Colonic mucosa (tissue), 4 donors: ENCODE measurements around the gene PCDHGA3. TPM values are rescaled to one million over a fixed set of nuclear protein-coding genes. Genes with fewer than 3 reads are reported as not detected.
"Not testable (repeated sequence)": the region's sequence is repeated elsewhere in the genome, so short reads cannot be mapped to it uniquely, and the experiment has no call there.

Experiments used
- DNase-seq: peaks from one replicate; pipeline ENCODE4 v3.0.0-alpha.2; 2020
- H3K27ac ChIP-seq: fragments of 200-600 bp; one replicate; pipeline ENCODE4 v1.8.0; 2021
- H3K27me3 ChIP-seq: fragments of 200-600 bp; one replicate; pipeline ENCODE4 v1.8.0; 2021
- H3K36me3 ChIP-seq: fragments of 200-600 bp; one replicate; pipeline ENCODE4 v1.8.0; 2021
- H3K4me1 ChIP-seq: fragments of 200-600 bp; one replicate; pipeline ENCODE4 v1.8.0; 2021; ENCODE audit warnings: mild to moderate bottlenecking
- H3K4me3 ChIP-seq: fragments of 200-600 bp; one replicate; pipeline ENCODE4 v1.8.0; 2021
- H3K9ac ChIP-seq, 2 donors: one replicate each; pipeline ENCODE4 v1.7.0; 2013; ENCODE audit warnings: control low read depth in 2 of 2, low read depth in 2 of 2, low read length in 2 of 2
- H3K9me3 ChIP-seq: fragments of 200-600 bp; one replicate; pipeline ENCODE4 v1.8.0; 2021
- intact Hi-C: fragments of 100-400 bp; cut with DNase I; formaldehyde crosslinking; loops from one replicate; pipeline ENCODE4 v1.14.1; 2022
- total RNA-seq, 2 donors: library from RNA; stranded (reverse); fragmentation: NEBNext Ultra II Directional in 1 of 2; extraction: Animal tissue kit (Norgen Biotek cat#: 25700) in 1 of 2; gene quantifications; one replicate each; pipeline ENCODE4 v1.2.1, GENCODE V29; 2021
- TF ChIP-seq, protein P1 (sequence below): fragments of 200-600 bp; IDR thresholded peaks from one replicate; pipeline ENCODE4 v1.8.0; 2022; ENCODE audit warnings: antibody characterized with exemption, mild to moderate bottlenecking
- donor health status: healthy.
- donor health status: DM: no; HTN: no; CAD: no.
- donor health status: DM: no; HTN: no; CAD: no.

PCDHGA3 gene
- total RNA-seq, 2 donors from 2014 or later = 0.10 to 0.21 TPM

DNA sequence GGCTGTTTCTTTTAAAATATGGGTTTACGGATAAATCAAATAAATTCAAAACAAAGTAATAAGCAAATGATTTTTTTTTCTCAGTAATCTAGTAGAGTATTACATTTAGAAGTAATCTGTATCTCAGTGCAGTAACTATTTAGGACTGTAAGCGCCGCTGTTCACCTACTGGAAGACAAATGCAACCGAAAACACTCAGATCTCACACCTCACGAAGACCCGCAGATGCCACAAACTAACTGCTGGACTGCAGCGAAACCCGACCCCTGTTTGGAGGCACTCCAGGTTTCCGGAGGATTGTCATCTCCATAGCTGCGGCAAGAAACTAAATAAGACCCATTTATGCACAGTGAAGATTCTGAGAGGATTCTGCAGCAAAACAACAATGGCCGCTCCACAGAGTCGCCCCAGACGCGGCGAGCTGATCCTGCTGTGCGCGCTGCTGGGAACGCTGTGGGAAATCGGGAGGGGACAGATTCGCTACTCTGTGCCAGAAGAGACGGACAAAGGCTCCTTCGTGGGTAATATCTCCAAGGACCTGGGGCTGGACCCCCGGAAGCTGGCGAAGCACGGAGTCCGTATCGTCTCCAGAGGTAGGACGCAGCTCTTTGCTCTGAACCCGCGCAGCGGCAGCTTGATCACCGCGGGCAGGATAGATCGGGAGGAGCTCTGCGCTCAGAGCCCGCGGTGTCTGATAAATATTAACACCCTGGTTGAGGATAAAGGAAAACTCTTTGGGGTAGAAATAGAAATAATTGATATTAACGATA lies 49.0 kb downstream of the PCDHGA3 start, which contains the start of gene PCDHGA8:
PCDHGA8 (plus strand) TSS at position 205 of the 770 bp plus-strand sequence; CDS start at position 386, 181 bp downstream.
- intact Hi-C loops = no loop called here

DNA sequence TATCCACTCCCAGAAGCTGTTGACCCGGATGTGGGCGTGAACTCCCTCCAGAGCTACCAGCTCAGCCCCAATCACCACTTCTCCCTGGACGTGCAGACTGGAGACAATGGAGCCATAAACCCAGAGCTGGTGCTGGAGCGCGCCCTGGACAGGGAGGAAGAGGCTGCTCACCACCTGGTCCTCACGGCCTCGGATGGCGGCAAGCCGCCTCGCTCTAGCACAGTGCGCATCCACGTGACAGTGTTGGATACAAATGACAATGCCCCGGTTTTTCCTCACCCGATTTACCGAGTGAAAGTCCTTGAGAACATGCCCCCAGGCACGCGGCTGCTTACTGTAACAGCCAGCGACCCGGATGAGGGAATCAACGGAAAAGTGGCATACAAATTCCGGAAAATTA lies 49.6 kb downstream of the PCDHGA3 start:
- Histone ChIP-seq H3K36me3 (no peaks in the 10 kb centered on the region), H3K27ac (no peak overlapping the region), H3K9me3 (no peaks in the 10 kb centered on the region), H3K27me3 (no peaks in the 10 kb centered on the region), H3K9ac (no peak overlapping the region), H3K4me1 (no peaks in the 10 kb centered on the region), H3K4me3 (no peak overlapping the region)
- TF ChIP-seq, protein P1, sequence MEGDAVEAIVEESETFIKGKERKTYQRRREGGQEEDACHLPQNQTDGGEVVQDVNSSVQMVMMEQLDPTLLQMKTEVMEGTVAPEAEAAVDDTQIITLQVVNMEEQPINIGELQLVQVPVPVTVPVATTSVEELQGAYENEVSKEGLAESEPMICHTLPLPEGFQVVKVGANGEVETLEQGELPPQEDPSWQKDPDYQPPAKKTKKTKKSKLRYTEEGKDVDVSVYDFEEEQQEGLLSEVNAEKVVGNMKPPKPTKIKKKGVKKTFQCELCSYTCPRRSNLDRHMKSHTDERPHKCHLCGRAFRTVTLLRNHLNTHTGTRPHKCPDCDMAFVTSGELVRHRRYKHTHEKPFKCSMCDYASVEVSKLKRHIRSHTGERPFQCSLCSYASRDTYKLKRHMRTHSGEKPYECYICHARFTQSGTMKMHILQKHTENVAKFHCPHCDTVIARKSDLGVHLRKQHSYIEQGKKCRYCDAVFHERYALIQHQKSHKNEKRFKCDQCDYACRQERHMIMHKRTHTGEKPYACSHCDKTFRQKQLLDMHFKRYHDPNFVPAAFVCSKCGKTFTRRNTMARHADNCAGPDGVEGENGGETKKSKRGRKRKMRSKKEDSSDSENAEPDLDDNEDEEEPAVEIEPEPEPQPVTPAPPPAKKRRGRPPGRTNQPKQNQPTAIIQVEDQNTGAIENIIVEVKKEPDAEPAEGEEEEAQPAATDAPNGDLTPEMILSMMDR = no peak
- intact Hi-C loops = no loop called here
- no peak for DNase-seq

More for the DNA sequence above, 49.0 kb downstream of the PCDHGA3 start, which contains the start of gene PCDHGA8:
- no peaks in the 10 kb centered on the region for H3K36me3 ChIP-seq
- no peak for DNase-seq
- H3K9ac ChIP-seq = no peak within 1 kb of the TSS
- TF ChIP-seq, protein P1 = no peak
- H3K9me3 ChIP-seq = no peaks in the 10 kb centered on the region
- H3K4me1 ChIP-seq = no peaks in the 10 kb centered on the region
- H3K27ac ChIP-seq = no peak within 1 kb of the TSS
- H3K4me3 ChIP-seq = no peak within 1 kb of the TSS
- no peaks in the 10 kb centered on the region for H3K27me3 ChIP-seq

DNA sequence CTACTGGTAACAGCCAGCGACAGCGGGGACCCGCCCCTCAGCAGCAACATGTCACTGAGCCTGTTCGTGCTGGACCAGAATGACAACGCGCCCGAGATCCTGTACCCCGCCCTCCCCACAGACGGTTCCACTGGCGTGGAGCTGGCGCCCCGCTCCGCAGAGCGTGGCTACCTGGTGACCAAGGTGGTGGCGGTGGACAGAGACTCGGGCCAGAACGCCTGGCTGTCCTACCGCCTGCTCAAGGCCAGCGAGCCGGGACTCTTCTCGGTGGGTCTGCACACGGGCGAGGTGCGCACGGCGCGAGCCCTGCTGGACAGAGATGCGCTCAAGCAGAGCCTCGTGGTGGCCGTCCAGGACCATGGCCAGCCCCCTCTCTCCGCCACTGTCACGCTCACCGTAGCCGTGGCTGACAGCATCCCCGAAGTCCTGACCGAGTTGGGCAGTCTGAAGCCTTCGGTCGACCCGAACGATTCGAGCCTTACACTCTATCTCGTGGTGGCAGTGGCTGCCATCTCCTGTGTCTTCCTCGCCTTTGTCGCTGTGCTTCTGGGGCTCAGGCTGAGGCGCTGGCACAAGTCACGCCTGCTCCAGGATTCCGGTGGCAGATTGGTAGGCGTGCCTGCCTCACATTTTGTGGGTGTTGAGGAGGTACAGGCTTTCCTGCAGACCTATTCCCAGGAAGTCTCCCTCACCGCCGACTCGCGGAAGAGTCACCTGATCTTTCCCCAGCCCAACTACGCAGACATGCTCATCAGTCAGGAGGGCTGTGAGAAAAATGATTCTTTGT lies 51.0 kb downstream of the PCDHGA3 start:
- intact Hi-C loops = not testable (repeated sequence)

More for the DNA sequence above, 51.0 kb downstream of the PCDHGA3 start:
- not testable (repeated sequence) for H3K27ac ChIP-seq, H3K27me3 ChIP-seq, DNase-seq, H3K36me3 ChIP-seq, H3K9ac ChIP-seq, H3K4me3 ChIP-seq, H3K4me1 ChIP-seq, H3K9me3 ChIP-seq

Other genes with a start within 250 kb of the PCDHGA3 start
- 1 to 10 TPM in 1 of 2 donors, under 1 TPM in 1; 0.40 to 1.6 TPM for gene PCDHB2, start 249.2 kb upstream of the PCDHGA3 start, total RNA-seq
- gene PCDHB3, start 243.4 kb upstream of the PCDHGA3 start, total RNA-seq = 1 to 10 TPM in 1 of 2 donors, under 1 TPM in 1; 0.40 to 1.5 TPM
- under 1 TPM; 0.17 to 0.96 TPM for gene PCDHB4, start 222.0 kb upstream of the PCDHGA3 start, total RNA-seq
- under 1 TPM; 0.10 to 0.66 TPM for gene PCDHB5, start 208.6 kb upstream of the PCDHGA3 start, total RNA-seq
- gene PCDHB6, start 193.8 kb upstream of the PCDHGA3 start, total RNA-seq = under 1 TPM; 0.11 to 0.15 TPM
- under 1 TPM; 0.15 to 0.40 TPM for gene PCDHB7, start 171.2 kb upstream of the PCDHGA3 start, total RNA-seq
- under 1 TPM; 0.25 to 0.40 TPM for gene PCDHB8, start 166.0 kb upstream of the PCDHGA3 start, total RNA-seq
- gene PCDHB16, start 161.4 kb upstream of the PCDHGA3 start, total RNA-seq = under 1 TPM; 0.17 to 0.53 TPM
- under 1 TPM; 0.47 to 0.53 TPM for gene PCDHB9, start 156.7 kb upstream of the PCDHGA3 start, total RNA-seq
- 1 to 10 TPM in 1 of 2 donors, under 1 TPM in 1; 0.17 to 1.1 TPM for gene PCDHB10, start 151.5 kb upstream of the PCDHGA3 start, total RNA-seq
- gene PCDHB11, start 144.2 kb upstream of the PCDHGA3 start, total RNA-seq = 1 to 10 TPM in 1 of 2 donors, under 1 TPM in 1; 0.59 to 2.2 TPM
- under 1 TPM; 0.40 to 0.56 TPM for gene PCDHB12, start 135.1 kb upstream of the PCDHGA3 start, total RNA-seq
- 1 to 10 TPM in 1 of 2 donors, under 1 TPM in 1; 0.40 to 1.3 TPM for gene PCDHB13, start 129.9 kb upstream of the PCDHGA3 start, total RNA-seq
- 1 to 10 TPM in 1 of 2 donors, under 1 TPM in 1; 0.62 to 1.8 TPM for gene PCDHB14, start 120.5 kb upstream of the PCDHGA3 start, total RNA-seq
- gene PCDHB15, start 98.4 kb upstream of the PCDHGA3 start, total RNA-seq = 1 to 10 TPM in 1 of 2 donors, under 1 TPM in 1; 0.27 to 1.8 TPM
- 1 to 10 TPM in 1 of 2 donors, under 1 TPM in 1; 0.21 to 1.1 TPM for gene SLC25A2, start 39.8 kb upstream of the PCDHGA3 start, total RNA-seq
- 10 to 100 TPM; 49.3 to 70.2 TPM for gene TAF7, start 23.0 kb upstream of the PCDHGA3 start, total RNA-seq
- under 1 TPM; 0.10 to 0.37 TPM for gene PCDHGA1, start 13.3 kb upstream of the PCDHGA3 start, total RNA-seq
- gene PCDHGA2, start 5.1 kb upstream of the PCDHGA3 start, total RNA-seq = under 1 TPM; 0.22 to 0.50 TPM
- gene PCDHGB1, start 6.3 kb downstream of the PCDHGA3 start, total RNA-seq = 1 to 10 TPM in 1 of 2 donors, under 1 TPM in 1; 0.15 to 1.7 TPM
- 1 to 10 TPM in 1 of 2 donors, under 1 TPM in 1; 0.20 to 1.4 TPM for gene PCDHGA4, start 11.2 kb downstream of the PCDHGA3 start, total RNA-seq
- 1 to 10 TPM in 1 of 2 donors, under 1 TPM in 1; 0.47 to 1.8 TPM for gene PCDHGB2, start 16.2 kb downstream of the PCDHGA3 start, total RNA-seq
- 1 to 10 TPM in 1 of 2 donors, under 1 TPM in 1; 0.52 to 1.1 TPM for gene PCDHGA5, start 20.3 kb downstream of the PCDHGA3 start, total RNA-seq
- gene PCDHGB3, start 26.4 kb downstream of the PCDHGA3 start, total RNA-seq = 1 to 10 TPM in 1 of 2 donors, under 1 TPM in 1; 0.57 to 1.1 TPM
- 1 to 10 TPM in 1 of 2 donors, under 1 TPM in 1; 0.82 to 1.5 TPM for gene PCDHGA6, start 30.1 kb downstream of the PCDHGA3 start, total RNA-seq
- 1 to 10 TPM in 1 of 2 donors, under 1 TPM in 1; 0.59 to 1.0 TPM for gene PCDHGA7, start 38.9 kb downstream of the PCDHGA3 start, total RNA-seq
- gene PCDHGB4, start 43.9 kb downstream of the PCDHGA3 start, total RNA-seq = under 1 TPM; 0.69 to 0.96 TPM
- gene PCDHGA8, start 48.8 kb downstream of the PCDHGA3 start, total RNA-seq = under 1 TPM; 0.17 to 0.48 TPM
- gene PCDHGB5, start 54.1 kb downstream of the PCDHGA3 start, total RNA-seq = 1 to 10 TPM; 2.1 to 3.1 TPM
- gene PCDHGA9, start 58.9 kb downstream of the PCDHGA3 start, total RNA-seq = 1 to 10 TPM; 1.1 to 2.2 TPM
- gene PCDHGB6, start 64.2 kb downstream of the PCDHGA3 start, total RNA-seq = 1 to 10 TPM; 1.0 to 1.8 TPM
- 1 to 10 TPM; 2.7 to 4.7 TPM for gene PCDHGA10, start 69.2 kb downstream of the PCDHGA3 start, total RNA-seq
- gene PCDHGB7, start 73.8 kb downstream of the PCDHGA3 start, total RNA-seq = 1 to 10 TPM; 2.5 to 3.3 TPM
- gene PCDHGA11, start 77.2 kb downstream of the PCDHGA3 start, total RNA-seq = 1 to 10 TPM; 1.3 to 1.6 TPM
- gene PCDHGA12, start 86.7 kb downstream of the PCDHGA3 start, total RNA-seq = 1 to 10 TPM; 1.0 to 1.5 TPM
- 10 to 100 TPM; 13.1 to 22.2 TPM for gene PCDHGC3, start 132.1 kb downstream of the PCDHGA3 start, total RNA-seq
- gene PCDHGC4, start 141.2 kb downstream of the PCDHGA3 start, total RNA-seq = under 1 TPM; 0.35 to 0.64 TPM
- under 1 TPM; 0.32 to 0.64 TPM for gene PCDHGC5, start 145.3 kb downstream of the PCDHGA3 start, total RNA-seq